Left kidney (tissue), 8 donors: ENCODE measurements around the gene TCF15. TPM values are rescaled to one million over a fixed set of nuclear protein-coding genes. Genes with fewer than 3 reads are reported as not detected.

Experiments
- DNase-seq: peaks from one replicate; pipeline ENCODE4 v3.0.0-alpha.2; 2013
- long read RNA-seq, 8 donors: transcript quantifications; one replicate each; lab custom pipeline, GENCODE V29; 2026
- polyA plus RNA-seq: library from polyadenylated mRNA; unstranded; fragments of 120-200 nt; gene quantifications from one replicate; pipeline ENCODE4 v1.2.1, GENCODE V29; 2013; ENCODE audit not compliant: insufficient read length

The TCF15 gene
- polyA plus RNA-seq: 0.90 TPM
- long read RNA-seq, donor 1, partial matches to known transcripts: 0 of 3 reads
- long read RNA-seq, donor 1, other reads (novel, unspliced or antisense): 0 of 3 reads
- long read RNA-seq, donor 2, transcript TCF15-201 (2 exons, 1,555 nt): major isoform, 5 of 5 reads
- long read RNA-seq, donor 2, partial matches to known transcripts: 0 of 5 reads
- long read RNA-seq, donor 2, other reads (novel, unspliced or antisense): 0 of 5 reads
- long read RNA-seq, donor 3, transcript TCF15-201 (2 exons, 1,555 nt): major isoform, 7 of 7 reads
- long read RNA-seq, donor 3, partial matches to known transcripts: 0 of 7 reads
- long read RNA-seq, donor 3, other reads (novel, unspliced or antisense): 0 of 7 reads
- long read RNA-seq, donor 4: 0 reads
- long read RNA-seq, donor 5, transcript TCF15-201 (2 exons, 1,555 nt): major isoform, 8 of 8 reads
- long read RNA-seq, donor 5, partial matches to known transcripts: 0 of 8 reads
- long read RNA-seq, donor 5, other reads (novel, unspliced or antisense): 0 of 8 reads
- long read RNA-seq, donor 6, transcript TCF15-201 (2 exons, 1,555 nt): major isoform, 10 of 10 reads
- long read RNA-seq, donor 6, partial matches to known transcripts: 0 of 10 reads
- long read RNA-seq, donor 6, other reads (novel, unspliced or antisense): 0 of 10 reads
- long read RNA-seq, donor 7, partial matches to known transcripts: 0 of 4 reads
- long read RNA-seq, donor 7, other reads (novel, unspliced or antisense): 0 of 4 reads
- long read RNA-seq, donor 8, partial matches to known transcripts: 0 of 1 reads
- long read RNA-seq, donor 8, other reads (novel, unspliced or antisense): 0 of 1 reads

- peak; percentile 62 for DNase-seq
These were observed at the start of gene TCF15 for GRCh38 chr20:610130-611046. TCF15 (minus strand) TSS chr20:610309; CDS start chr20:610237, 72 bp downstream.

- DNase-seq: no peak
These were observed 48.7 kb upstream of the TCF15 start for GRCh38 chr20:658731-659291.

GRCh38 chr20:658202-658601, 48.1 kb upstream of the TCF15 start:
- no peak for DNase-seq

- no peak for DNase-seq
These were observed 45.9 kb upstream of the TCF15 start for GRCh38 chr20:655726-656624.

GRCh38 chr20:654417-654750, 44.3 kb upstream of the TCF15 start:
- no peak for DNase-seq

GRCh38 chr20:653590-654416, 43.7 kb upstream of the TCF15 start:
- no peak for DNase-seq

GRCh38 chr20:653110-653589, 43.0 kb upstream of the TCF15 start, which contains the start of gene SRXN1:
SRXN1 (minus strand) TSS chr20:653200; CDS start chr20:653185, 15 bp downstream.
- DNase-seq: peak; percentile 80

- no peak for DNase-seq
These were observed 42.6 kb upstream of the TCF15 start for GRCh38 chr20:652615-653109.

GRCh38 chr20:651713-652614, 41.9 kb upstream of the TCF15 start:
- no peak for DNase-seq

- no peak for DNase-seq
These were observed 40.8 kb upstream of the TCF15 start for GRCh38 chr20:650954-651353.

- no peak for DNase-seq
These were observed 40.2 kb upstream of the TCF15 start for GRCh38 chr20:650281-650680.

- DNase-seq: no peak
These were observed 37.4 kb upstream of the TCF15 start for GRCh38 chr20:647479-648019.

GRCh38 chr20:646868-647233, 36.7 kb upstream of the TCF15 start:
- no peak for DNase-seq

GRCh38 chr20:646107-646867, 36.2 kb upstream of the TCF15 start:
- no peak for DNase-seq

- peak; percentile 72 for DNase-seq
These were observed 35.4 kb upstream of the TCF15 start for GRCh38 chr20:645318-646106.

GRCh38 chr20:644692-645317, 34.7 kb upstream of the TCF15 start:
- DNase-seq: no peak
